H1 (cell line): ENCODE results near the gene FXYD7. TPM values are rescaled to one million over a fixed set of nuclear protein-coding genes. Genes with fewer than 3 reads are reported as not detected.

Source experiments
- CTCF ChIA-PET: fragments of 300-600 bp; sonication (Branson Sonifier 250); formaldehyde crosslinking; loops from one replicate; lab custom pipeline; 2021; ENCODE audit not compliant: partially characterized antibody; lab: Charles Lee
- POLR2A ChIA-PET: fragments of 300-600 bp; sonication (Branson Sonifier 250); formaldehyde crosslinking; loops from one replicate; lab custom pipeline; 2021; ENCODE audit warnings: inconsistent platforms; ENCODE audit not compliant: partially characterized antibody; lab: Charles Lee
- DNase-seq, 2 experiments: peaks; one replicate each; pipeline versions ENCODE4 v3.0.0 to v3.0.0-alpha.2; 2010 to 2022; ENCODE audit warnings: low spot score in 2 of 2, low read depth in 1 of 2, mixed read lengths in 1 of 2
- FAIRE-seq: peaks from 2 replicates; lab custom pipeline; 2011; peaks lifted over from hg19 to GRCh38; lab: Jason Lieb, UNC
- H2AFZ ChIP-seq: 2 replicates; pipeline ENCODE4 v1.8.1; 2012; ENCODE audit warnings: low read length, inconsistent platforms
- H2AK5ac ChIP-seq: 2 replicates; pipeline ENCODE4 v1.6.1; 2013; ENCODE audit warnings: low read depth, low read length
- H2BK120ac ChIP-seq: replicated peaks from 2 replicates; pipeline ENCODE3; 2013; ENCODE audit warnings: low read depth, low read length, inconsistent platforms
- H2BK12ac ChIP-seq: 2 replicates; pipeline ENCODE4 v1.6.1; 2013; ENCODE audit warnings: low read depth, low read length
- H2BK15ac ChIP-seq: 2 replicates; pipeline ENCODE4 v1.6.1; 2013; ENCODE audit warnings: low read length
- H2BK20ac ChIP-seq: 2 replicates; pipeline ENCODE4 v1.6.1; 2013; ENCODE audit warnings: low read length
- H2BK5ac ChIP-seq: 2 replicates; pipeline ENCODE4 v1.6.1; 2013; ENCODE audit warnings: low read depth, low read length
- H3K14ac ChIP-seq: 2 replicates; pipeline ENCODE4 v1.6.1; 2013; ENCODE audit warnings: inconsistent platforms; ENCODE audit not compliant: insufficient read length
- H3K18ac ChIP-seq: 2 replicates; pipeline ENCODE4 v1.6.1; 2013; ENCODE audit warnings: low read length; ENCODE audit errors: extremely low read depth
- H3K23ac ChIP-seq: 2 replicates; pipeline ENCODE4 v1.6.1; 2013; ENCODE audit warnings: inconsistent platforms; ENCODE audit not compliant: insufficient read length
- H3K23me2 ChIP-seq: 2 replicates; pipeline ENCODE4 v1.6.1; 2013; ENCODE audit warnings: low read depth, low read length
- H3K27ac ChIP-seq: 2 replicates; pipeline ENCODE4 v1.6.1; 2011; ENCODE audit warnings: low read depth, low read length, inconsistent platforms
- H3K27me3 ChIP-seq, 4 experiments: replicated peaks in 1 of 4; 1 replicate in 1 of 4; 2 replicates in 3 of 4; pipeline versions ENCODE4 v1.6.1 to v1.8.1; 2011 to 2013; ENCODE audit warnings: low read length in 3 of 4, mild to moderate bottlenecking in 3 of 4, inconsistent platforms in 2 of 4, mixed read lengths in 2 of 4, moderate library complexity in 1 of 4; ENCODE audit not compliant: control insufficient read depth in 3 of 4, insufficient read depth in 3 of 4; ENCODE audit errors: extremely low read depth in 1 of 4
- H3K36me3 ChIP-seq, 4 experiments: 2 replicates each; pipeline versions ENCODE4 v1.6.1 to v1.8.1; 2011 to 2013; ENCODE audit warnings: mild to moderate bottlenecking in 4 of 4, low read length in 3 of 4, moderate library complexity in 2 of 4, control low read depth in 1 of 4, inconsistent platforms in 1 of 4; ENCODE audit not compliant: insufficient read depth in 4 of 4, control insufficient read depth in 2 of 4
- H3K4ac ChIP-seq: replicated peaks from 2 replicates; pipeline ENCODE3; 2013; ENCODE audit warnings: low read length, low read depth, mixed read lengths, inconsistent platforms; ENCODE audit not compliant: insufficient read length
- H3K4me1 ChIP-seq, 4 experiments: replicated peaks in 1 of 4; 1 replicate in 1 of 4; 2 replicates in 3 of 4; pipeline versions ENCODE4 v1.6.1 to v1.8.1; 2011 to 2013; ENCODE audit warnings: low read length in 3 of 4, inconsistent platforms in 2 of 4, mixed read lengths in 1 of 4; ENCODE audit not compliant: insufficient read depth in 4 of 4, control insufficient read depth in 3 of 4
- H3K4me2 ChIP-seq, 2 experiments: 2 replicates each; pipeline versions ENCODE4 v1.6.1 to v1.8.1; 2011 to 2013; ENCODE audit warnings: low read depth in 2 of 2, low read length in 2 of 2, control low read depth in 1 of 2, inconsistent platforms in 1 of 2, mild to moderate bottlenecking in 1 of 2; ENCODE audit not compliant: insufficient read depth in 1 of 2
- H3K4me3 ChIP-seq, 4 experiments: fragments of 200-600, 300-600 bp in 1 of 4; sonication (generic), shearing (Covaris generic), sonication (Bioruptor Twin) in 1 of 4; 2 replicates each; pipeline versions ENCODE4 v1.5.1 to v1.8.1; 2011 to 2016; ENCODE audit warnings: low read length in 4 of 4, low read depth in 3 of 4, control low read depth in 2 of 4, inconsistent platforms in 2 of 4, mild to moderate bottlenecking in 2 of 4, mixed read lengths in 1 of 4, moderate library complexity in 1 of 4; ENCODE audit not compliant: insufficient read depth in 2 of 4; ENCODE audit errors: extremely low read depth in 1 of 4
- H3K56ac ChIP-seq: replicated peaks from 2 replicates; pipeline ENCODE3; 2013; ENCODE audit warnings: low read depth, mild to moderate bottlenecking, mixed read lengths, low read length, inconsistent platforms; ENCODE audit not compliant: insufficient read length
- H3K79me1 ChIP-seq: 2 replicates; pipeline ENCODE4 v1.6.1; 2013; ENCODE audit warnings: low read depth, low read length, control low read depth
- H3K79me2 ChIP-seq, 2 experiments: 2 replicates each; pipeline versions ENCODE4 v1.6.1 to v1.8.1; 2012 to 2013; ENCODE audit warnings: low read length in 2 of 2, mild to moderate bottlenecking in 2 of 2, inconsistent platforms in 1 of 2; ENCODE audit not compliant: insufficient read depth in 2 of 2, control insufficient read depth in 1 of 2
- H3K9ac ChIP-seq, 4 experiments: replicated peaks in 1 of 4; 1 replicate in 1 of 4; 2 replicates in 3 of 4; pipeline versions ENCODE4 v1.6.1 to v1.8.1; 2011 to 2013; ENCODE audit warnings: low read depth in 3 of 4, low read length in 3 of 4, control low read depth in 2 of 4, mild to moderate bottlenecking in 2 of 4, moderate library complexity in 2 of 4, inconsistent platforms in 1 of 4; ENCODE audit errors: extremely low read depth in 1 of 4
- H3K9me3 ChIP-seq, 2 experiments: 2 replicates each; pipeline versions ENCODE4 v1.6.1 to v1.8.1; 2012 to 2013; ENCODE audit warnings: mild to moderate bottlenecking in 2 of 2, moderate library complexity in 2 of 2, control low read depth in 1 of 2, inconsistent platforms in 1 of 2, low read depth in 1 of 2, low read length in 1 of 2, mixed read lengths in 1 of 2; ENCODE audit not compliant: insufficient read depth in 2 of 2
- H4K20me1 ChIP-seq, 2 experiments: replicated peaks in 1 of 2; 2 replicates each; pipeline versions ENCODE3 to v1.8.1; 2011 to 2013; ENCODE audit warnings: inconsistent platforms in 2 of 2, low read length in 2 of 2, mild to moderate bottlenecking in 1 of 2; ENCODE audit not compliant: insufficient read depth in 2 of 2, control insufficient read depth in 1 of 2
- H4K5ac ChIP-seq: 2 replicates; pipeline ENCODE4 v1.6.1; 2013; ENCODE audit warnings: low read length, low read depth, mixed read lengths, inconsistent platforms; ENCODE audit not compliant: insufficient read length
- H4K8ac ChIP-seq: 2 replicates; pipeline ENCODE4 v1.8.0; 2013; ENCODE audit warnings: mild to moderate bottlenecking, moderate library complexity, low read length, inconsistent platforms; ENCODE audit not compliant: insufficient read depth; ENCODE audit errors: extremely low read depth
- H4K91ac ChIP-seq: replicated peaks from 2 replicates; pipeline ENCODE3; 2013; ENCODE audit warnings: low read length, mixed read lengths, inconsistent platforms; ENCODE audit not compliant: insufficient read length
- ASH2L ChIP-seq: fragments of 200-600, 300-600 bp; sonication (generic); IDR thresholded peaks from one replicate; pipeline ENCODE4 v1.7.1; 2017; ENCODE audit warnings: low read length
- CBX5 ChIP-seq: fragments of 300-800, 300-1000 bp; sonication (generic); IDR thresholded peaks from 2 replicates; pipeline ENCODE4 v1.7.1; 2016; ENCODE audit warnings: antibody characterized with exemption, low read length, low read depth
- CHD2 ChIP-seq: IDR thresholded peaks from 2 replicates; pipeline ENCODE4 v1.6.1; 2012; ENCODE audit warnings: low read length, improper control_type of control experiment
- CTBP2 ChIP-seq: IDR thresholded peaks from 2 replicates; pipeline ENCODE4 v1.7.0; 2011; ENCODE audit warnings: borderline replicate concordance, mild to moderate bottlenecking, moderate library complexity, mixed read lengths, low read length; ENCODE audit not compliant: insufficient read depth, insufficient read length
- CTCF ChIP-seq, 3 experiments: IDR thresholded peaks; 1 replicate in 2 of 3; 2 replicates in 1 of 3; pipeline versions ENCODE4 v1.5.1 to v1.6.1; 2011; ENCODE audit warnings: low read length in 3 of 3, mild to moderate bottlenecking in 3 of 3, inconsistent platforms in 2 of 3, low read depth in 1 of 3, moderate library complexity in 1 of 3; ENCODE audit not compliant: insufficient read depth in 1 of 3; ENCODE audit errors: control extremely low read depth in 1 of 3
- GABPA ChIP-seq: IDR thresholded peaks from 2 replicates; pipeline ENCODE4 v1.6.1; 2011; ENCODE audit warnings: mild to moderate bottlenecking, low read length, moderate library complexity, borderline replicate concordance; ENCODE audit not compliant: insufficient read depth
- POLR2AphosphoS5 ChIP-seq: IDR thresholded peaks from 2 replicates; pipeline ENCODE4 v1.6.1; 2011; ENCODE audit warnings: low read depth, low read length
- SAP30 ChIP-seq: fragments of 300-600 bp; sonication (generic); IDR thresholded peaks from 2 replicates; pipeline ENCODE4 v1.7.1; 2012; ENCODE audit warnings: low read length, moderate library complexity, mild to moderate bottlenecking, inconsistent platforms; ENCODE audit not compliant: insufficient read depth, insufficient replicate concordance
- TCF12 ChIP-seq: IDR thresholded peaks from 2 replicates; pipeline ENCODE4 v1.6.1; 2011; ENCODE audit warnings: low read depth, mild to moderate bottlenecking, low read length
- WGBS, 2 experiments: shearing (Covaris generic) in 1 of 2; methylation state at CpG; one replicate each; pipeline versions ENCODE4 v1.1.6 to v1.1.7; 2013 to 2015; ENCODE audit warnings: low lambda C conversion rate in 2 of 2, mixed read lengths in 2 of 2, inconsistent platforms in 1 of 2, low coverage in 1 of 2, missing lambda C conversion rate in 1 of 2; ENCODE audit not compliant: insufficient replicate concordance in 2 of 2, insufficient coverage in 1 of 2, insufficient read length in 1 of 2; ENCODE audit errors: extremely low coverage in 1 of 2, missing lambda C conversion rate in 1 of 2; 5-methylcytosine and 5-hydroxymethylcytosine counted together
- polyA plus RNA-seq, 7 experiments: library from polyadenylated mRNA; depleted of rRNA in 3 of 7; stranded (reverse) in 5 of 7; unstranded in 2 of 7; fragments of >200 nt in 5 of 7; fragments of 200-250 nt in 2 of 7; gene quantifications; 1 replicate in 5 of 7; 2 replicates in 1 of 7; 4 replicates in 1 of 7; pipeline versions ENCODE4 v1.2.1 to v1.2.3, GENCODE V29; 2011 to 2013; ENCODE audit warnings: missing spikeins in 2 of 7, mixed read lengths in 2 of 7
- total RNA-seq: library from RNA; stranded (reverse); fragmentation: NEBNext Ultra II Directional; extraction: Animal tissue kit (Norgen Biotek cat#: 25700); gene quantifications from 2 replicates; pipeline ENCODE4 v1.2.1, GENCODE V29; 2021

The FXYD7 gene
- total and polyA plus RNA-seq, 2 of the 8 experiments (the other 6 are each of a cell fraction or from before 2014, with no cell fraction given), result 12.1 to 14.3 TPM

GRCh38 chr19:35109395-35110112 is 33.5 kb upstream of the FXYD7 start:
- H3K36me3 ChIP-seq, result no peaks in the 10 kb centered on the region
- DNase-seq (no peak), FAIRE-seq (no peak)
- ChIA-PET CTCF (interaction anchor here (0.6 to 3.4 kb wide), 7 partner anchors 10 to 92 kb away, joined by 3 to 21 read pairs (median 3); no protein-coding TSS in a partner anchor), POLR2A (interaction anchor here (0.6 to 0.9 kb wide), 2 partner anchors 100 to 147 kb away, joined by 3 read pairs; no protein-coding TSS in a partner anchor)
- no peak overlapping the region for H3K23ac ChIP-seq
- H2AK5ac ChIP-seq, result no peak overlapping the region
- no peak overlapping the region for H2BK20ac ChIP-seq
- H3K14ac ChIP-seq, result no peak overlapping the region
- H2BK12ac ChIP-seq, result no peak overlapping the region
- H2BK15ac ChIP-seq, result 0 out of 2 replicates have a peak overlapping the region, but pooled peaks have one; percentile 46
- no peak overlapping the region; the same call in 1 of the 2 replicates for H4K8ac ChIP-seq
- no peak overlapping the region for H4K91ac ChIP-seq
- H3K4me3 ChIP-seq, result no peak overlapping the region
- H3K27me3 ChIP-seq, result no peaks in the 10 kb centered on the region; a peak in 1 of 7 replicates
- no peak overlapping the region for H3K4me2 ChIP-seq
- no peaks in the 10 kb centered on the region for H3K9me3 ChIP-seq
- WGBS, 2 experiments, result 87% methylated on average over 22 of the region's 22 CpGs; no CpG with 5 or more reads in 1 of the 2 experiments
- H3K9ac ChIP-seq, result no peak overlapping the region
- no peak overlapping the region for H3K4ac ChIP-seq
- H3K79me2 ChIP-seq, result no peaks in the 10 kb centered on the region
- no peak overlapping the region; the same call in 1 of the 2 replicates for H3K18ac ChIP-seq
- peaks cover 0 to 8% (median 2%) of the 10 kb centered on the region in 4 experiments; a peak in 3 of 7 replicates for H3K4me1 ChIP-seq
- H3K79me1 ChIP-seq, result no peaks in the 10 kb centered on the region
- H4K5ac ChIP-seq, result no peak overlapping the region
- peaks cover 7% of the 10 kb centered on the region; the same call in 1 of the 2 replicates for H3K23me2 ChIP-seq
- H3K27ac ChIP-seq, result no peak overlapping the region
- H2AFZ ChIP-seq, result no peak overlapping the region
- H4K20me1 ChIP-seq, result peaks cover 0 to 7% of the 10 kb centered on the region in 2 experiments
- no peak overlapping the region for H2BK5ac ChIP-seq
- H3K56ac ChIP-seq, result no peak overlapping the region
- H2BK120ac ChIP-seq, result no peak overlapping the region
- TF ChIP-seq CHD2 (no peak), SAP30 (no peak), CTBP2 (no peak), CBX5 (no peak), CTCF (IDR thresholded peaks at IDR 0.05; ENCODE audit: control extremely low read depth in 1 of 3, insufficient read depth in 1 of 3, low read depth in 1 of 3, low read length in 3 of 3) (no peak), GABPA (no peak), ASH2L (no peak), TCF12 (no peak), POLR2AphosphoS5 (no peak)
